Right atrium auricular region (tissue), 2 donors: ENCODE measurements around the gene KCNQ1. TPM values are rescaled to one million over a fixed set of nuclear protein-coding genes. Genes with fewer than 3 reads are reported as not detected.

ENCODE experiments used
- DNase-seq: peaks from one replicate; pipeline ENCODE4 v3.0.0-alpha.2; 2019; ENCODE audit warnings: low spot score
- H3K27ac ChIP-seq, 2 donors: fragments of 200-600 bp; sonication (generic); 1 replicate in 1 of 2; 2 replicates in 1 of 2; pipeline ENCODE4 v1.5.1; 2016 to 2019
- H3K27me3 ChIP-seq, 2 donors: fragments of 200-600 bp; sonication (generic); one replicate each; pipeline versions ENCODE4 v1.5.1 to v1.6.0; 2017 to 2019
- H3K36me3 ChIP-seq: fragments of 200-600 bp; sonication (generic); one replicate; pipeline ENCODE4 v1.5.1; 2016
- H3K4me1 ChIP-seq, 2 donors: fragments of 200-600 bp; sonication (generic); one replicate each; pipeline versions ENCODE4 v1.5.1 to v1.6.0; 2017 to 2019
- H3K4me3 ChIP-seq, 2 donors: fragments of 200-600 bp; sonication (generic); 1 replicate in 1 of 2; 2 replicates in 1 of 2; pipeline ENCODE4 v1.5.1; 2017 to 2019; ENCODE audit warnings: mild to moderate bottlenecking in 1 of 2, moderate library complexity in 1 of 2
- H3K9me3 ChIP-seq, 2 donors: fragments of 200-600 bp; sonication (generic); one replicate each; pipeline ENCODE4 v1.5.1; 2019
- total RNA-seq, 2 donors: library from RNA; depleted of rRNA; stranded (reverse); fragments of >200 nt; gene quantifications; one replicate each; pipeline ENCODE4 v1.1.0, GENCODE V29; 2016
- TF ChIP-seq, protein P1 (sequence below), 2 donors: fragments of 200-600 bp; sonication (generic); IDR thresholded peaks; one replicate each; pipeline ENCODE4 v1.5.1; 2019; ENCODE audit warnings: antibody characterized with exemption in 2 of 2

The KCNQ1 gene
- total RNA-seq, 2 donors from 2014 or later: 12.7 to 25.1 TPM

DNA sequence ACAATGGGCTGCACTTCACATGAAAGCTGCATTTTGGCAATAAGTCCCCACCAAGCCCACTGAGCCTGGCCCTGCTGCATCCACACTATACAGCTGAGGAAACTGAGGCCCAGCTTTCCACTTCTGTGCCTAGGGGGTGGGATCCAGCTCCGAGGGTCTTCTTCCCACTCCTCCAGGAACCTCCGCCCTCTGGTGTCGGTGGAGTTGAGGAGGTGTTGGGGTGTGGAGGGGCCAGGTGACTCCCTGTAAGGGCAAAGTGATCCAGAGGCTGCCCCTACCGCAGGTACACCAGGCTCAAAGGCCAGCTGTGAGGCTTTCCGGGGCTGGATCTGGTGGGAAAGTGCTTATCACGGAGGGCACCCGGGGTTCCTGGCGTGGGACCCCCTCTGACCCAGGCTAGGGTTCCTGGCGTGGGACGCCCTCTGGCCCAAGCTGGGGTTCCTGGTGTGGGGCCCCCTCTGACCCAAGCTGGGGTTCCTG lies 125.0 kb downstream of the KCNQ1 start:
- H3K4me3 ChIP-seq: no peak overlapping the region
- H3K4me1 ChIP-seq: no peaks in the 10 kb centered on the region
- TF ChIP-seq, protein P1, sequence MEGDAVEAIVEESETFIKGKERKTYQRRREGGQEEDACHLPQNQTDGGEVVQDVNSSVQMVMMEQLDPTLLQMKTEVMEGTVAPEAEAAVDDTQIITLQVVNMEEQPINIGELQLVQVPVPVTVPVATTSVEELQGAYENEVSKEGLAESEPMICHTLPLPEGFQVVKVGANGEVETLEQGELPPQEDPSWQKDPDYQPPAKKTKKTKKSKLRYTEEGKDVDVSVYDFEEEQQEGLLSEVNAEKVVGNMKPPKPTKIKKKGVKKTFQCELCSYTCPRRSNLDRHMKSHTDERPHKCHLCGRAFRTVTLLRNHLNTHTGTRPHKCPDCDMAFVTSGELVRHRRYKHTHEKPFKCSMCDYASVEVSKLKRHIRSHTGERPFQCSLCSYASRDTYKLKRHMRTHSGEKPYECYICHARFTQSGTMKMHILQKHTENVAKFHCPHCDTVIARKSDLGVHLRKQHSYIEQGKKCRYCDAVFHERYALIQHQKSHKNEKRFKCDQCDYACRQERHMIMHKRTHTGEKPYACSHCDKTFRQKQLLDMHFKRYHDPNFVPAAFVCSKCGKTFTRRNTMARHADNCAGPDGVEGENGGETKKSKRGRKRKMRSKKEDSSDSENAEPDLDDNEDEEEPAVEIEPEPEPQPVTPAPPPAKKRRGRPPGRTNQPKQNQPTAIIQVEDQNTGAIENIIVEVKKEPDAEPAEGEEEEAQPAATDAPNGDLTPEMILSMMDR (IDR thresholded peaks at IDR 0.05): no peak
- no peak overlapping the region for H3K27ac ChIP-seq
- DNase-seq: no peak
- no peaks in the 10 kb centered on the region for H3K9me3 ChIP-seq
- no peaks in the 10 kb centered on the region for H3K36me3 ChIP-seq
- no peaks in the 10 kb centered on the region for H3K27me3 ChIP-seq

DNA sequence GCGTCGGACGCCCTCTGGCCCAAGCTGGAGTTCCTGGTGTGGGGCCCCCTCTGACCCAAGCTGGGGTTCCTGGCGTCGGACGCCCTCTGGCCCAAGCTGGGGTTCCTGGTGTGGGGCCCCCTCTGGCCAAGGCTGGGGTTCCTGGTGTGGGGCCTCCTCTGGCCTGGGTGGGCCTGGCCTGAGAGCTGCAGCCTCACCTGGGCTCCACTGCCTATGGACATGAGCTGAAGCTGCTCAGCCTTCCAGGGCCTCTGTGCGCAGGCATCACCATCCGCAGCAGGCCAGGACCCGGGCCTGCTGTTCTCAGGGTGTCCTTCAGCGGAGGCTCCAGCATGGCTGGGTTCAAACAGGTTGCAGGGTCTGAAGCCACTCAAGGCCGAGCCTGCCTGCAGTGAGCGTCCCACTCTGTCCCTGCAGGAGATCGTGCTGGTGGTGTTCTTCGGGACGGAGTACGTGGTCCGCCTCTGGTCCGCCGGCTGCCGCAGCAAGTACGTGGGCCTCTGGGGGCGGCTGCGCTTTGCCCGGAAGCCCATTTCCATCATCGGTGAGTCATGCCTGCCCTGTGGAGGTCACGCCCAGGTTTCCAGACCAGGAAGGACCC lies 125.5 kb downstream of the KCNQ1 start:
- H3K4me3 ChIP-seq: no peak overlapping the region
- DNase-seq: no peak
- TF ChIP-seq, protein P1 (IDR thresholded peaks at IDR 0.05): no peak
- H3K36me3 ChIP-seq: no peaks in the 10 kb centered on the region
- no peak overlapping the region for H3K27ac ChIP-seq
- H3K27me3 ChIP-seq: no peaks in the 10 kb centered on the region
- no peaks in the 10 kb centered on the region for H3K4me1 ChIP-seq
- no peaks in the 10 kb centered on the region for H3K9me3 ChIP-seq

DNA sequence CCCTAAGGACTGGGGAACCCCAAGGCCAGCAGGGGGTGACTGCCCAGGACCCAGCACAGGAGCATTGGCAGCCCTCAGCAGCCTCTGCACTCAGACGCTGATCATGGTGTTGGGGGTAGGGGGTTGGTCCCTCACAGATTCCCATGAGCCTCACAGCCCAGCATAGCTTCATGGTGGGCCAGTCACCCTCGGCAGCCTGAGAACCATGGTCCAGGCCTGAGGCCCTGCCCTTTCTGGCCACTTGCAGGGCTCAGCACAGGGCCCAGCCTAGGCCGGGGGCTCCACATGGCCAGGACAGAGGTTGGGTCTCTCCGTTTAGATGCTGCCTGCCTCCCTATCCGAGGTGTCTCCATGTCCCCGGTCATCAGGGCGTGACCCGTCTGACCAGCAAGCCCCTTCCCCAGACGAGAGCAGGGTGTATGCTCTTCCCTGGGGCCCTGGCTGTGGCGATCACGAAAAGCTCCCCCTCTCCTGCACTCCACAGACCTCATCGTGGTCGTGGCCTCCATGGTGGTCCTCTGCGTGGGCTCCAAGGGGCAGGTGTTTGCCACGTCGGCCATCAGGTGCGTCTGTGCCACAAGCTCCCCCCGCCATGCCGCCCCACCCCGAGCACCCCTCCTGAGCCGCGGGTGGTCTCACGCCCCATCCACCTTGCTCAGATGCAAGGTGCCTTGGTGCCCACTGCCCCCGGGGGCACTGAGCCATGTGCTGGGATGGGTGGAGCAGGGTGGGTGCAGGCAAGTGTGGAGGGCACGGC lies 126.2 kb downstream of the KCNQ1 start:
- no peak overlapping the region for H3K27ac ChIP-seq
- TF ChIP-seq, protein P1 (IDR thresholded peaks at IDR 0.05): no peak
- no peak for DNase-seq
- no peaks in the 10 kb centered on the region for H3K4me1 ChIP-seq
- no peaks in the 10 kb centered on the region for H3K36me3 ChIP-seq
- H3K9me3 ChIP-seq: no peaks in the 10 kb centered on the region
- no peak overlapping the region for H3K4me3 ChIP-seq
- H3K27me3 ChIP-seq: no peaks in the 10 kb centered on the region

DNA sequence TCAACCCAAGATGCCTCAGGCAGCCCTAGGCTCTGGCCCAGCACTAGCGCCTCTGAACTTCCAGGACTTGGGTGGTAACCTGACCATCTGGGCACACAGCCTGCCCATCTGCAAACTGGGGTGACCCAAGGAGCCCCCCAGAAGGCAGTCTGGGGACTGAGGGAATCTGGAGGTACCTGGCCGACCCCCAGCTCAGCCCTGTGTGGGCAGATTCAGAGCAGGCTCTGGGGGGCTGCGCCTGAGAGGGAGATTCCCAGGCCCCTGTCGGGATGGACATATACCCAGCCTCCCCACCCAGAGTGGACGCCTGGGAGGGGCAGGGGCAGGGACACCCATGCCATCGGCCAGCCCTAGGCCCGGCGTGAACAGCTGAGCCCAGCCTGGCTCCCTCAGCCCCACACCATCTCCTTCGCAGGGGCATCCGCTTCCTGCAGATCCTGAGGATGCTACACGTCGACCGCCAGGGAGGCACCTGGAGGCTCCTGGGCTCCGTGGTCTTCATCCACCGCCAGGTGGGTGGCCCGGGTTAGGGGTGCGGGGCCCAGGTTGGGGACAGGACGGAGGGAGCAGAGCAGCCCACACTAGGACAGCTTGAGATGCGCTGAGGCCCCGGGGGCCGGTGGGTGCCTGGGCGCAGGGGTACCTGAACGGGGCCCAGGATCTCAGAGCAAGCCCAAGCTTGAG lies 126.9 kb downstream of the KCNQ1 start:
- DNase-seq: no peak
- Histone ChIP-seq H3K9me3 (no peaks in the 10 kb centered on the region), H3K4me3 (no peak overlapping the region), H3K36me3 (no peaks in the 10 kb centered on the region), H3K27me3 (no peaks in the 10 kb centered on the region), H3K4me1 (no peaks in the 10 kb centered on the region), H3K27ac (no peak overlapping the region)
- TF ChIP-seq, protein P1 (IDR thresholded peaks at IDR 0.05): no peak

DNA sequence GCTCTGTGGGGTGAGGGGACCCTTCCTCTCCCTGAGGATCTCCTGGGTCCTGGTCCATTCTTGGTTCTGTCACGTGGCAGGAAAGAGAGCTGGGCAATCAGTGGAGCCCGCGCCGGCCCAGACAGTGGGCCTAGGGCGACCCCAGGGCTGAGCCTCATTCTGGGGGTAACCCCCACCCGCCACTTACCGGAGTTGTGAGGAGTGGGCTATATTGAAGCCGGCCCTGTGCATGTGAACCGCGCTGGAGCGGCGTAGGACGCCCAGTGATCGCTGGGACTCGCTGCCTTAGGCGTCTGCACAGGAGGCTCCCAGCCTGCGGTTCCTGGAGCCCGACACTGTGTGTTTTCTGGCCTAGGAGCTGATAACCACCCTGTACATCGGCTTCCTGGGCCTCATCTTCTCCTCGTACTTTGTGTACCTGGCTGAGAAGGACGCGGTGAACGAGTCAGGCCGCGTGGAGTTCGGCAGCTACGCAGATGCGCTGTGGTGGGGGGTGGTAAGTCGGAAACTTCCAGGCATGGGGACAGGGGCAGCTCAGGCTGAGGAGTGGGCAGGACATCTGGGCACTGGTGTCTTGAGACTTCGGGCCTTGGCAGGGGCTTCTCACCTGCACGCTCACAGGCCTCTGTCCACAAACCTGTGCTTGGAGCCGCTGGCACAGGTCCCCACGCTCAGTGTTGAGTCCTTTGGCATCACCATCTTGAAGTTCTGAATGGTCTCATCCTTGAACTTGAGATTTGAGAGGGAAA lies 127.9 kb downstream of the KCNQ1 start:
- Histone ChIP-seq H3K4me1 (peaks cover 0 to 6% of the 10 kb centered on the region in 2 donors), H3K9me3 (no peaks in the 10 kb centered on the region), H3K27me3 (no peaks in the 10 kb centered on the region), H3K36me3 (no peaks in the 10 kb centered on the region), H3K4me3 (no peak overlapping the region), H3K27ac (no peak overlapping the region)
- TF ChIP-seq, protein P1 (IDR thresholded peaks at IDR 0.05): no peak
- no peak for DNase-seq
